OCI-LY3 (cell line): ENCODE data around the gene TP63.

Experiments
- H2AFZ ChIP-seq: fragments of 200-600, 300-600 bp; shearing (Covaris generic); 2 replicates; pipeline ENCODE4 v1.6.0; 2014; ENCODE audit warnings: antibody characterized with exemption, low read depth, low read length
- H3K27ac ChIP-seq: fragments of 200-600, 300-600 bp; sonication (generic); 2 replicates; pipeline ENCODE4 v1.5.1; 2014; ENCODE audit warnings: mild to moderate bottlenecking, low read length, moderate library complexity, mixed read lengths
- H3K27me3 ChIP-seq: fragments of 200-600, 300-600 bp; sonication (generic); 2 replicates; pipeline ENCODE4 v1.6.1; 2014; ENCODE audit warnings: low read depth, low read length, mixed read lengths
- H3K36me3 ChIP-seq: fragments of 200-600, 300-600 bp; sonication (generic); replicated peaks from 2 replicates; pipeline ENCODE3; 2014; ENCODE audit warnings: low read depth, low read length, mixed read lengths
- H3K4me1 ChIP-seq: fragments of 300-600, 200-600 bp; sonication (generic); 2 replicates; pipeline ENCODE4 v1.6.1; 2014; ENCODE audit warnings: low read length, mixed read lengths
- H3K4me2 ChIP-seq: fragments of 200-600, 300-600 bp; sonication (generic); 2 replicates; pipeline ENCODE4 v1.6.1; 2014; ENCODE audit warnings: low read length, mixed read lengths
- H3K4me3 ChIP-seq: fragments of 300-600, 200-600 bp; sonication (generic); 2 replicates; pipeline ENCODE4 v1.5.1; 2014; ENCODE audit warnings: antibody characterized with exemption, mild to moderate bottlenecking, low read length, moderate library complexity
- H3K79me2 ChIP-seq: fragments of 300-600, 200-600 bp; shearing (Covaris generic); 2 replicates; pipeline ENCODE4 v1.6.1; 2014; ENCODE audit warnings: mild to moderate bottlenecking, low read length, mixed read lengths
- H3K9ac ChIP-seq: fragments of 300-600, 200-600 bp; shearing (Covaris generic); 2 replicates; pipeline ENCODE4 v1.6.0; 2014; ENCODE audit warnings: mild to moderate bottlenecking, low read length, moderate library complexity
- H3K9me3 ChIP-seq: fragments of 200-600, 300-600 bp; shearing (Covaris generic); 2 replicates; pipeline ENCODE4 v1.6.1; 2014; ENCODE audit warnings: low read length, mixed read lengths; ENCODE audit not compliant: insufficient read depth
- H4K20me1 ChIP-seq: fragments of 200-600, 300-600 bp; sonication (generic); 2 replicates; pipeline ENCODE4 v1.6.1; 2016; ENCODE audit warnings: low read length, mixed read lengths; ENCODE audit not compliant: insufficient read depth
- CTCF ChIP-seq: fragments of 200-600, 300-600 bp; sonication (generic); IDR thresholded peaks from 2 replicates; pipeline ENCODE4 v1.5.1; 2014; ENCODE audit warnings: antibody characterized with exemption, low read length, low read depth
- EZH2phosphoT487 ChIP-seq: fragments of 200-600 bp; shearing (Covaris generic); IDR thresholded peaks from 2 replicates; pipeline ENCODE4 v1.6.1; 2018; ENCODE audit warnings: antibody characterized with exemption, mixed run types, low read depth

TP63 gene

GRCh38 chr3:189907803-189908202 is 276.6 kb downstream of the TP63 start:
- Histone ChIP-seq H3K9ac (no peak overlapping the region), H3K79me2 (no peaks in the 10 kb centered on the region), H3K27ac (no peak overlapping the region), H3K4me2 (no peak overlapping the region), H4K20me1 (no peaks in the 10 kb centered on the region), H3K27me3 (no peaks in the 10 kb centered on the region), H3K4me3 (no peak overlapping the region), H3K9me3 (no peaks in the 10 kb centered on the region), H3K36me3 (no peaks in the 10 kb centered on the region), H3K4me1 (peaks cover 5% of the 10 kb centered on the region; the same call in 1 of the 2 replicates), H2AFZ (no peak overlapping the region)
- no peak for TF ChIP-seq CTCF
- no peak for TF ChIP-seq EZH2phosphoT487

- Histone ChIP-seq H3K9me3 (no peaks in the 10 kb centered on the region), H3K27ac (no peak overlapping the region), H4K20me1 (no peaks in the 10 kb centered on the region), H3K4me3 (no peak overlapping the region), H2AFZ (no peak overlapping the region), H3K9ac (no peak overlapping the region), H3K79me2 (no peaks in the 10 kb centered on the region), H3K36me3 (no peaks in the 10 kb centered on the region), H3K27me3 (no peaks in the 10 kb centered on the region), H3K4me1 (no peaks in the 10 kb centered on the region), H3K4me2 (no peak overlapping the region)
- no peak for TF ChIP-seq CTCF
- no peak for TF ChIP-seq EZH2phosphoT487
Measured at GRCh38 chr3:189908646-189909045, 277.5 kb downstream of the TP63 start.

- no peak overlapping the region for H3K4me2 ChIP-seq
- no peak overlapping the region for H3K9ac ChIP-seq
Measured at GRCh38 chr3:189909139-189909538, 277.9 kb downstream of the TP63 start.

GRCh38 chr3:189909573-189909972 is 278.4 kb downstream of the TP63 start:
- Histone ChIP-seq H4K20me1 (no peaks in the 10 kb centered on the region), H3K4me2 (no peak overlapping the region), H3K27me3 (no peaks in the 10 kb centered on the region), H3K4me3 (no peak overlapping the region), H3K36me3 (no peaks in the 10 kb centered on the region), H3K79me2 (no peaks in the 10 kb centered on the region), H3K9ac (no peak overlapping the region), H3K27ac (no peak overlapping the region), H2AFZ (no peak overlapping the region), H3K4me1 (no peaks in the 10 kb centered on the region), H3K9me3 (no peaks in the 10 kb centered on the region)
- TF ChIP-seq EZH2phosphoT487: no peak
- TF ChIP-seq CTCF: no peak

More at GRCh38 chr3:189909139-189909538, 277.9 kb downstream of the TP63 start:
- TF ChIP-seq EZH2phosphoT487: no peak
- TF ChIP-seq CTCF: no peak
- no peak overlapping the region for H2AFZ ChIP-seq
- no peaks in the 10 kb centered on the region for H4K20me1 ChIP-seq
- H3K4me3 ChIP-seq: no peak overlapping the region
- no peaks in the 10 kb centered on the region for H3K36me3 ChIP-seq
- no peaks in the 10 kb centered on the region for H3K27me3 ChIP-seq
- no peaks in the 10 kb centered on the region for H3K4me1 ChIP-seq
- H3K9me3 ChIP-seq: no peaks in the 10 kb centered on the region
- H3K79me2 ChIP-seq: no peaks in the 10 kb centered on the region
- H3K27ac ChIP-seq: no peak overlapping the region
